GM13976 (cell line): ENCODE results near the gene BTBD17.

Source experiments
- DNase-seq: peaks from one replicate; pipeline ENCODE4 v3.0.0; 2012; ENCODE audit warnings: low spot score
- CTCF ChIP-seq: IDR thresholded peaks from 2 replicates; pipeline ENCODE4 v1.5.1; 2012; ENCODE audit warnings: borderline replicate concordance, mild to moderate bottlenecking; ENCODE audit not compliant: insufficient read depth; ENCODE audit errors: extremely low read depth, missing control alignments, control extremely low read depth
- in situ Hi-C: fragments of 300-500 bp; cut with MboI; formaldehyde crosslinking; loops from one replicate; pipeline ENCODE4 v1.12.0; 2022; ENCODE audit warnings: low sequenced_read_pairs, mixed read lengths, inconsistent platforms; ENCODE audit not compliant: unreplicated experiment

Gene BTBD17

GRCh38 chr17:74339537-74340195, 22.0 kb downstream of the BTBD17 start:
- DNase-seq: no peak
- TF ChIP-seq CTCF: no peak
- in situ Hi-C loops: no loop called here

GRCh38 chr17:74337834-74338500, 23.7 kb downstream of the BTBD17 start:
- in situ Hi-C loops: no loop called here
- no peak for TF ChIP-seq CTCF
- no peak for DNase-seq

GRCh38 chr17:74336307-74336706, 25.4 kb downstream of the BTBD17 start:
- no peak for TF ChIP-seq CTCF
- no peak for DNase-seq
- in situ Hi-C loops: no loop called here

GRCh38 chr17:74335529-74336062, 26.1 kb downstream of the BTBD17 start:
- DNase-seq: no peak
- in situ Hi-C loops: no loop called here
- no peak for TF ChIP-seq CTCF

GRCh38 chr17:74334393-74335039, 27.2 kb downstream of the BTBD17 start:
- TF ChIP-seq CTCF: no peak
- DNase-seq: no peak
- in situ Hi-C loops: no loop called here

- no peak for DNase-seq
- no peak for TF ChIP-seq CTCF
- in situ Hi-C loops: no loop called here
Observed at GRCh38 chr17:74332763-74333283, 28.8 kb downstream of the BTBD17 start.
